ENCODE measurements around the gene SUCO.
A peak's percentile ranks its signal among the peaks of the same experiment; 100 is the strongest.

The SUCO gene

GRCh38 chr1:172515436-172515835 lies 17.5 kb upstream of the SUCO start:
- no peak for DNase-seq (ENCODE audit: low read depth)

DNA sequence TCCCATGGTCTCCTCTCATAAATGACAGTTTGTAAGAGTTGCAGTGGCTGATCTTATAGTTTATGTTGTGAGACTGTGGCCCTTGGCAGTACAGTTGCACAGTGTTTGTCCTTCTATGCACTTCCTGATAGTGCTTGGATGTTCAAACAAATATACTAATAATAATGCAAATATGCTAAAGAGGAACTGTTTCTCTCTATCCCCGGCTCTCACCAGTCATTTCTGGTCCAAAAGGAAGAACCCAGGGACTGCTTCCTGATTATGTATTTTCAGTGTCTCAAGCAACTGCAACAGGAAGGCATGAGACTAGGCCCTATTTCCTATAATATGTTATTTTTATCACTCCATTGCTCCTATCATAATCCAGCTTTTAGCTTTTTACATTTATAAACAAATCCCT lies 17.0 kb upstream of the SUCO start:
- no peak for DNase-seq (ENCODE audit: low read depth)

DNA sequence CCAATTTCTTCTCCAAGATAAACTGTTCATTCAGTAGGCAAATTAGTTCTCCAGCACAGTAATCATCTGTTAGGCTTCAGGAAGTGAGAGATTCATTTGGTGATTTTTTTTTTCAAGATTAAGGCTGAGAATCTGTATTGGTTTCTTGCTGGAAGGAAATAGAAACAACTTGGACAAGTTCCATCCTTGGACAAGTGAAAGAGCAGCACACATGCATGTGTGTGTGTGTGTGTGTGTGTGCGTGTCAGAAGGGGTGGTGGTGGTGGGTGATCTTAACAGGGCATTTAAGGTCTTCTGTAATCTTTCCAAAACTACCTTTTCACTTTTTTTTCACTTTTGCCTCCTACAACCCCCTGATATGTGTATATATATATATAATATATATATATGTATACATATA lies 15.9 kb upstream of the SUCO start:
- DNase-seq (ENCODE audit: low read depth), result no peak

- DNase-seq (ENCODE audit: low read depth), result no peak
Observed at GRCh38 chr1:172517545-172517944, 15.4 kb upstream of the SUCO start.

- no peak for DNase-seq (ENCODE audit: low read depth)
Observed at GRCh38 chr1:172529304-172529703, 3.6 kb upstream of the SUCO start.

GRCh38 chr1:172530000-172530399 lies 3.0 kb upstream of the SUCO start:
- no peak for DNase-seq (ENCODE audit: low read depth)

GRCh38 chr1:172531412-172532182 lies 1.4 kb upstream of the SUCO start:
- DNase-seq (ENCODE audit: low read depth), result no peak

DNA sequence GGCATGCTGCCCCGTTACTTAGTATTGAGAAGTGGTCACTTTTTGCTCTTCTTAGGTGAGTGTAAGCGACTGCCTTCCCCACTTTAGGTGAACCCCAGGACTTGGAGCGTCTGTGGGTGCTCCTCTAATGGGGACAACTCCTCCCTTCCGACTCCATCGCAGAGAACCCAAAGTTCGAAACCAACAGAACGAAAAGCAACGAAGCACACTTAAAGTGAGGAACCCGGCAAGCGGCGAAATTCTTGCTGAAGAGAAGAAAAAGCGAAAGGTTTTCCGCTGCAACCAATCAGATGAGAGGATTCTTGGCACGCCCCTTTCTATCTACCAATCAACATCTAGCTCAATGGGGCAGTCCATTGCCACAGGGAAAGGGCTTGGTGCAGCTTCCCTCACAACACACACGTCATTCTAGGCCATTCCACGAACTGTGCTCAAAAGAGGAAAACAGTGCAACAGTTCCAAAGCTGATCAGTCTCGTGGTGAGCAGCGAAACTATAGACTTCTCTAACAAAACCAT lies 709 bp upstream of the SUCO start:
- DNase-seq (ENCODE audit: low read depth), result peak; percentile 79

- peak; percentile 20 for DNase-seq (ENCODE audit: low read depth)
Observed at GRCh38 chr1:172533513-172534151, 682 bp downstream of the SUCO start.

GRCh38 chr1:172536256-172536655 lies 3.3 kb downstream of the SUCO start:
- DNase-seq (ENCODE audit: low read depth), result no peak

DNA sequence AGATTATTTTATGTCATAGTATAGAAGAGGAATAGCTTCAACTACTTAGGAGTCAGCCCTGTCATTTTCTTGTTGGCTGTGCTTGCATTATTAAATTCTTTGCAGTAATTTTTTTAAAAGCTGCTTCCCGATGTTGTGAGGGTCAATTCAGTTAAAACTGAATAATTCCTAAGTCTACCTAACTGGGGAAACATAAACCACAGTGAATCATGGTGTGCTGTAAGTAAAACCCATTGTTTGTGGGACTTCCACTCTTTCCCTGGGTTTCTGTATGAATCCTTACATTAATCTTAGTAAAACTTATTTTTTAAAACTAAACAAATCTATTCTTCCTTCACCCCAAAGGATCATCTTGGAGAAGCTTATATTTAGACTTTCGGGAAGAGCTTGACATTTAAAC lies 4.4 kb downstream of the SUCO start:
- DNase-seq (ENCODE audit: low read depth), result no peak

- no peak for DNase-seq (ENCODE audit: low read depth)
Observed at GRCh38 chr1:172537827-172538391, 5.0 kb downstream of the SUCO start.

DNA sequence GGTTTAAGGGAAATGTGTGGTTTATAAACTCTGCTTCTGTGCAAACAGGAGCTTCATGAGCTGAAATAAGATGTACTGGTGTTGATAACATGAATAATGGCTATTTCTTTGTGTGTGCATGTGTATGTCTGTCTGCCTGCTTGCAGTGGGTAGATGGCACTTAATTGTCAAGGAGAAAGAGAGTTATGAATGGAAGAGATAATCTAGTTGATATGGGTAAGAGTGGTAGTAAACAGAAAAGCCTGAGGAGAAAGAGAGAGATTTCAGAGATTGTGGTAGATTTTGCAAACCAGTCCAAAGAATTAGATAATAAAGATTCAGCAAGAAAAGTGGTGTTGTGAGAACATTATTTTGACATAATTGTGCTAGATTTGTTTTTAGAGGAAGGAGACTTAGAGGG lies 7.7 kb downstream of the SUCO start:
- no peak for DNase-seq (ENCODE audit: low read depth)

DNA sequence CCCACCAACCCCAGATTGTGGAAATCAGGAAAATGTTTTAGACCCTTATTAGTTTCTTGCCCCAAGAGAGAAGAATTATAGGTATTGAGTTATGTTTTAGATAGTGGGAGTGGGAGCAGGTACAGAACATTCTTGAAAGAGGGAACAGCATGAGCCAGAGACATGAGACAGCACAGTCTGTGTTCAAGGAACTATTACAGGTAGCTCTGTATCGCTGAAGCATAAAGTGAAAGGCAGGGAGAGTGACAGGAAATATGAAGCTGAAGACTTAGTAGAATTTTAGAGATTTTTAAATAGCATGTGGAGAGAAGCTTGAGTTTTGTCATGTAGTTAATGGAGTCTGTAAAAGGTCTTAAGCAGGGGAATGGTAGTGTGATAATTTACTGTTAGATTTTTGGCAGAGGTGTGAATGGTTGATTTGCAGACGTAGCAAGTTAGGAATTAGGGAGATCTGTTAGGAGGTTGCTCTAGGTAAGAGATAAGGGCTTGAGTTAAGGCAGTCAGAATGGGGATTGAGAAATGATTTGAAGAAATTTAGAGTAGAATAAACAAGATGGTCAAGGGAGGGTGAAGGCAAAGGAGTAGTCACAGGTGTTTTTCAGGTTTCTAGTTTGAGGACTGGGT lies 11.6 kb downstream of the SUCO start:
- DNase-seq (ENCODE audit: low read depth), result no peak

- no peak for DNase-seq (ENCODE audit: low read depth)
Observed at GRCh38 chr1:172545396-172546004, 12.6 kb downstream of the SUCO start.

GRCh38 chr1:172547071-172547470 lies 14.1 kb downstream of the SUCO start:
- DNase-seq (ENCODE audit: low read depth), result no peak

DNA sequence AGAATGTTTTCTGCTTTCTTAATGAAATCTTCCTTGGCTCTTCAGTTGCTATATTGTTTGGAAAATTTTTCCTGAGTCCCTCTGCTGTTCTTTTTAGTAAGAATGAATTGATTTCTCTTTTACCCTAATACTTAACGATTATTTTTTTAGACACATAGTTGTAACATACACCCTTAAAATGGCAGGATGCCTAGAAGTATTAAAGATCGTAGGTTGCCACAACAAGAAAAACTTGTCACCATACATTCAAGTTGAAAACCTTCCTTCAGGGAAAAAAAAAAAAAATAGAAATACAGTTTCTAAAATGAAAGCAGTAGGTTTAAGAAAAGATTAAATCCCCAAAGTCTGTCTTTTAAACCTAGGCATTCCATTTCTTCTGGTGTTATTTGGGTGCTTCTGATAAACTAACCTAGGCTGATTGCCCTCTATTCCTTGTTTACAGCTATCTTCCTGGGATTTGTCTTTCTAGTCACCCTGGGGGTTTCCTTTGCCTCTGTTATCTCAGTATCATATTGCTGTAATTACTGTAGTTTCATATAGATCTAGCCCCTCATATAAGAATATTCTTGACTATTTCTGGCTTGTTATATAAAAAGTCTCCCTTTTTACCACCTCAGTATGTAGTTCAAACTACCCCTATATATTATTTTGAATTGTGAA lies 16.8 kb downstream of the SUCO start:
- no peak for DNase-seq (ENCODE audit: low read depth)

- no peak for DNase-seq (ENCODE audit: low read depth)
Observed at GRCh38 chr1:172551279-172551678, 18.3 kb downstream of the SUCO start.

DNA sequence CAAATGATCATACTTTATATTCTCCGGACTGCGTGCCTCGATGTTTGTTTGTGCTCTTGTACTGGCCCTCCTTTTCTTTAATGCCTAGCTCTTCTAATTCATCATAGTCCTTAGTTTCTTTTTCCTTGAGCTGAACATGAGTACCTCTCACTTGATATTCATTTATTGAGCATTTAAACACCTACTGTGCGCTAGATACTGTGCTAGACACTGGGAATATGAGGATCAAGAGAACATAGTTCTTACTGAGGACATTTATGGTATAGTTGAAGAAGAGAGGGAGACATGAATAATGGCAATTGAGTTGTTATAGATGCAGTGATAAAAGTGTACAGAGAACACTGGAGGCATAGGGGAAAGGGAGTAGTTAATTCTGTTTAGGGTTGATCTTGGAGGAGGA lies 22.0 kb downstream of the SUCO start:
- DNase-seq (ENCODE audit: low read depth), result no peak

- DNase-seq (ENCODE audit: low read depth), result no peak
Observed at GRCh38 chr1:172556461-172556860, 23.5 kb downstream of the SUCO start.

DNA sequence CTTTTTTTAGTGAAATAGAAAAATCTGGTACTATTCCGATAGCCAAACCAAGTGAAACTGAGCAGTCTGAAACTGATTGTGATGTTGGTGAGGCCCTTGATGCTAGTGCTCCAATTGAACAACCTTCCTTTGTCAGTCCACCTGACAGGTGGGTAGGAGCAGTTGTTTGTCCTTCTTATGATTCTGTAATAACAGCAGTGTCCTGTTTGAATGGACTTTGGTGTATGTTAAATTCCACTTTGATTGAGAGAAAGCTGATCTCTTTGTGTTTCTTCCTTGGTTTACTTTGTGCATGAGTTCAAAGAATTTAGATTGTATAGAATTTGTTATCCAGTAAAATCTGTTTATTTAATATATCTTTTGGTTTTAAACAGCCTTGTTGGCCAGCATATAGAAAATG lies 24.3 kb downstream of the SUCO start:
- DNase-seq (ENCODE audit: low read depth), result no peak
